Measurements from ENCODE around the gene TMEM212. TPM values are rescaled to one million over a fixed set of nuclear protein-coding genes. Genes with fewer than 3 reads are reported as not detected.

The TMEM212 gene
- total and polyA plus RNA-seq, 9 of the 15 experiments (the other 6 are each of a cell fraction or from before 2014, with no cell fraction given), result not detected

- no peak overlapping the region for H3K4me3 ChIP-seq
- H3K27me3 ChIP-seq (ENCODE audit: control insufficient read depth in 2 of 2, insufficient read depth in 2 of 2, low read length in 2 of 2), result no peaks in the 10 kb centered on the region
- H2AFZ ChIP-seq (ENCODE audit: low read depth, low read length), result peak overlapping the region; percentile 26; the same call in 1 of the 2 replicates
- intact Hi-C loops (cut with micrococcal nuclease), result no loop called here
- H4K20me1 ChIP-seq (replicated peaks; ENCODE audit: control insufficient read depth, insufficient read depth, low read length), result no peaks in the 10 kb centered on the region
- ATAC-seq (peak; percentile 44), FAIRE-seq (peak; percentile 6), DNase-seq (ENCODE audit: extremely low read depth in 1 of 4, low spot score in 3 of 4) (peak in 1 of 4 experiments; percentile 41)
- no peaks in the 10 kb centered on the region for H3K79me2 ChIP-seq (ENCODE audit: control insufficient read depth, insufficient read depth, low read length)
- no TSS peak for BruUV-seq (replicated peaks)
- no peak overlapping the region; the same call in 1 of the 2 replicates for H3K4me2 ChIP-seq (ENCODE audit: insufficient read depth, low read length)
- H3K9me1 ChIP-seq (ENCODE audit: control insufficient read depth, insufficient read depth, low read length), result no peaks in the 10 kb centered on the region
- no peaks in the 10 kb centered on the region for H3K9me3 ChIP-seq (replicated peaks; ENCODE audit: control insufficient read depth, insufficient read depth, low read depth, low read length)
- no peak overlapping the region for H3K9ac ChIP-seq (ENCODE audit: insufficient read depth in 1 of 2, low read depth in 2 of 2, low read length in 2 of 2)
- ChIA-PET POLR2A (no interaction called here), CTCF (ENCODE audit: low intra/inter-chr PET ratio) (no interaction called here)
- H3K36me3 ChIP-seq (ENCODE audit: control insufficient read depth, insufficient read depth, low read length), result no peaks in the 10 kb centered on the region
- peaks cover 0 to 2% of the 10 kb centered on the region in 2 experiments; a peak in 2 of 5 replicates for H3K4me1 ChIP-seq (replicated peaks in 1 of 2; ENCODE audit: control insufficient read depth in 2 of 2, insufficient read depth in 2 of 2, low read length in 2 of 2)
- WGBS (ENCODE audit: insufficient coverage, low coverage, missing lambda C conversion rate), result 39% methylated on average over 8 of the region's 8 CpGs
- in situ Hi-C loops (cut with MboI), result no loop called here
- H3K27ac ChIP-seq (ENCODE audit: extremely low read depth, low read depth, low read length), result peak overlapping the region; percentile 13; the same call in 1 of the 3 replicates
- TF ChIP-seq ZNF197 (CRISPR knock-in tag; IDR thresholded peaks at IDR 0.05; ENCODE audit: low read depth) (peak; percentile 74; the same call in 1 of the 2 replicates), MITF (IDR thresholded peaks at IDR 0.05) (peak; percentile 76), TCF3 (CRISPR knock-in tag; IDR thresholded peaks at IDR 0.05) (peak; percentile 65), ZC3H11A (IDR thresholded peaks at IDR 0.05; ENCODE audit: low read depth, low read length) (no peak), CBFA2T3 (IDR thresholded peaks at IDR 0.05) (peak; percentile 63), SMAD1 (IDR thresholded peaks at IDR 0.05; ENCODE audit: low read depth, low read length, partially characterized antibody) (no peak), NFIX (CRISPR knock-in tag; IDR thresholded peaks at IDR 0.05; ENCODE audit: low read depth) (no peak), SP2 (IDR thresholded peaks at IDR 0.05; ENCODE audit: extremely low read depth, low read depth, low read length, poor library complexity, severe bottlenecking) (no peak), SIN3A (IDR thresholded peaks at IDR 0.05; ENCODE audit: borderline replicate concordance in 2 of 2, control insufficient read depth in 1 of 2, low read depth in 2 of 2, low read length in 2 of 2) (no peak), ELK3 (CRISPR knock-in tag; IDR thresholded peaks at IDR 0.05) (no peak), ZNF561 (CRISPR knock-in tag; conservative IDR thresholded peaks at IDR 0.05) (no peak), NONO (IDR thresholded peaks at IDR 0.05; ENCODE audit: low read depth in 2 of 2, low read length in 1 of 2) (no peak), ZNF639 (CRISPR knock-in tag; conservative IDR thresholded peaks at IDR 0.05 in 1 of 2, IDR thresholded peaks at IDR 0.05 in 1 of 2) (peak in 1 of 2 experiments; percentile 20; a peak in 1 of 4 replicates), POLR2A (conservative IDR thresholded peaks at IDR 0.05) (no peak), GTF2A2 (tag; IDR thresholded peaks at IDR 0.05) (no peak)
These were observed 28.5 kb downstream of the TMEM212 start for GRCh38 chr3:171871392-171872274.
